Hepatocyte (in vitro differentiated cells): ENCODE data around the gene HJURP.

Source experiments
- CTCF ChIP-seq: fragments of 200-600 bp; sonication (generic); IDR thresholded peaks from 2 replicates; pipeline ENCODE4 v1.5.1; 2016; ENCODE audit warnings: antibody characterized with exemption, mild to moderate bottlenecking; ENCODE audit not compliant: poor library complexity
- EZH2 ChIP-seq: fragments of 200-600 bp; sonication (generic); IDR thresholded peaks from 2 replicates; pipeline ENCODE4 v1.6.1; 2016; ENCODE audit warnings: antibody characterized with exemption, mild to moderate bottlenecking, borderline replicate concordance
- EZH2phosphoT487 ChIP-seq: fragments of 200-600 bp; sonication (generic); IDR thresholded peaks from one replicate; pipeline ENCODE4 v1.6.1; 2018; ENCODE audit warnings: antibody characterized with exemption, mild to moderate bottlenecking, low read depth, moderate library complexity; ENCODE audit not compliant: unreplicated experiment, severe bottlenecking

GRCh38 chr2:233789554-233789953, 64.8 kb downstream of the HJURP start:
- no peak for TF ChIP-seq CTCF
- no peak for TF ChIP-seq EZH2phosphoT487
- TF ChIP-seq EZH2 = no peak
